Measurements from ENCODE around the gene TMEM52. TPM values are rescaled to one million over a fixed set of nuclear protein-coding genes. Genes with fewer than 3 reads are reported as not detected.
A peak's percentile ranks its signal among the peaks of the same experiment; 100 is the strongest.

Gene TMEM52
- total and polyA plus RNA-seq, 9 of the 15 experiments (the other 6 are each of a cell fraction or from before 2014, with no cell fraction given): 0.37 to 22.5 (median 6.8) TPM

DNA sequence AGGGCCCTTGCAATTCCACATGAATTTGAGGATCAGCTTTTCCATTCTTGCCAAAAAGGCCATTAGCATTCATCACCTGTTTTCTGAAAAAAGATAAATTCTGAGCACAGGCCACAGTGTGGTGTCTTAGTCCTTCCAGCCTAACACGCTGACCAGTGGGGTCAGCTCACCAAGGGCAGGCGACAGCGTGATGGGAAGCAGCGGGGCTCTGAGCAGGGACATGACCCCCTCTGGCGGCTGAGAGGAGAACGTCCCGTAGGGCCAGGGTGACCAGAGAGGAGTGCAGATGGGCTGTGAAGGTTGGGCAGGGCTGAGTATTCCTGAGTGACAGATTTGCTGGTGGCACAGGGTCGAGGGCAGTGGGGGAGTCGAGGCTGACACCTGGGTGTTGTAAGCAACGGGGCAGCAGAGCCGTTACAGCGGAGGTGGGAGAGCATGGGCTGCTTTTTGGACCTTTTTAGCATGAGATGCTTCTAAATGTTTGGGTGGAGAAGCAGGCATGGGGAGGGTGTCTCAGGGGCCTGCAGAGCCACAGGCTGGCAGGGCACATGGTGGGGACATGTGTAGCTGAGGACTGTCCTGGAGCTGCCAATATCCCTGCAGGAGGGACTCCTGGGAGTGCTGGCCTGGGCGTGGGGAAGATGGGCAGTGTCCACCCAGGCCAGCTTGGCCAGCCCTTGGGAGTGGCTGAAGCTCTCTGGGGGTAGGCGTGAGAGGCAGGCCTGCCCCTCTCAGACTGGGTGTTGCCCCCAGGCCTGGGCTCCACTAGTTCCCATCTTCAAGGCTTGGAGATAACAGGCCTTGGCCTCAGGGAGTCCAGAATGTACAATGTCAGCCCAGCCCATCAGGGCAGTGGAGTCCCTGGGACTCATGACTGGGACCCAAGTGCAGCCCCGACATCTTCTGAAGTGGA, 12.6 kb downstream of the TMEM52 start (continued):
- TF ChIP-seq CBX1 (IDR thresholded peaks at IDR 0.05; ENCODE audit: low read depth) (no peak), FIP1L1 (IDR thresholded peaks at IDR 0.05; ENCODE audit: low read depth, low read length, poor library complexity, severe bottlenecking) (peak; percentile 8), RFX5 (IDR thresholded peaks at IDR 0.05; ENCODE audit: low read depth, low read length) (no peak), ARHGAP35 (IDR thresholded peaks at IDR 0.05; ENCODE audit: partially characterized antibody) (no peak), BHLHE40 (IDR thresholded peaks at IDR 0.05; ENCODE audit: low read length) (peak; percentile 67), MNT (conservative IDR thresholded peaks at IDR 0.05) (peak in 1 of 2 experiments; percentile 73; a peak in 2 of 4 replicates), C11orf30 (IDR thresholded peaks at IDR 0.05; ENCODE audit: low read depth) (no peak), BCL6 (CRISPR knock-in tag; IDR thresholded peaks at IDR 0.05) (no peak), SRSF3 (IDR thresholded peaks at IDR 0.05; ENCODE audit: insufficient read depth, low read length) (no peak), TAF1 (IDR thresholded peaks at IDR 0.05; ENCODE audit: control insufficient read depth, extremely low read depth, insufficient read depth, low read length, severe bottlenecking) (no peak), SMARCA5 (IDR thresholded peaks at IDR 0.05) (peak; percentile 55; the same call in 1 of the 2 replicates), ZNF134 (CRISPR knock-in tag; conservative IDR thresholded peaks at IDR 0.05) (no peak), ZNF589 (CRISPR knock-in tag; IDR thresholded peaks at IDR 0.05; ENCODE audit: low read depth) (no peak), TAL1 (IDR thresholded peaks at IDR 0.05) (no peak)
- TF ChIP-seq, protein P1, sequence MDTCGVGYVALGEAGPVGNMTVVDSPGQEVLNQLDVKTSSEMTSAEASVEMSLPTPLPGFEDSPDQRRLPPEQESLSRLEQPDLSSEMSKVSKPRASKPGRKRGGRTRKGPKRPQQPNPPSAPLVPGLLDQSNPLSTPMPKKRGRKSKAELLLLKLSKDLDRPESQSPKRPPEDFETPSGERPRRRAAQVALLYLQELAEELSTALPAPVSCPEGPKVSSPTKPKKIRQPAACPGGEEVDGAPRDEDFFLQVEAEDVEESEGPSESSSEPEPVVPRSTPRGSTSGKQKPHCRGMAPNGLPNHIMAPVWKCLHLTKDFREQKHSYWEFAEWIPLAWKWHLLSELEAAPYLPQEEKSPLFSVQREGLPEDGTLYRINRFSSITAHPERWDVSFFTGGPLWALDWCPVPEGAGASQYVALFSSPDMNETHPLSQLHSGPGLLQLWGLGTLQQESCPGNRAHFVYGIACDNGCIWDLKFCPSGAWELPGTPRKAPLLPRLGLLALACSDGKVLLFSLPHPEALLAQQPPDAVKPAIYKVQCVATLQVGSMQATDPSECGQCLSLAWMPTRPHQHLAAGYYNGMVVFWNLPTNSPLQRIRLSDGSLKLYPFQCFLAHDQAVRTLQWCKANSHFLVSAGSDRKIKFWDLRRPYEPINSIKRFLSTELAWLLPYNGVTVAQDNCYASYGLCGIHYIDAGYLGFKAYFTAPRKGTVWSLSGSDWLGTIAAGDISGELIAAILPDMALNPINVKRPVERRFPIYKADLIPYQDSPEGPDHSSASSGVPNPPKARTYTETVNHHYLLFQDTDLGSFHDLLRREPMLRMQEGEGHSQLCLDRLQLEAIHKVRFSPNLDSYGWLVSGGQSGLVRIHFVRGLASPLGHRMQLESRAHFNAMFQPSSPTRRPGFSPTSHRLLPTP (IDR thresholded peaks at IDR 0.05; ENCODE audit: borderline replicate concordance, extremely low read depth, insufficient read length): no peak
- TF ChIP-seq, protein P2, sequence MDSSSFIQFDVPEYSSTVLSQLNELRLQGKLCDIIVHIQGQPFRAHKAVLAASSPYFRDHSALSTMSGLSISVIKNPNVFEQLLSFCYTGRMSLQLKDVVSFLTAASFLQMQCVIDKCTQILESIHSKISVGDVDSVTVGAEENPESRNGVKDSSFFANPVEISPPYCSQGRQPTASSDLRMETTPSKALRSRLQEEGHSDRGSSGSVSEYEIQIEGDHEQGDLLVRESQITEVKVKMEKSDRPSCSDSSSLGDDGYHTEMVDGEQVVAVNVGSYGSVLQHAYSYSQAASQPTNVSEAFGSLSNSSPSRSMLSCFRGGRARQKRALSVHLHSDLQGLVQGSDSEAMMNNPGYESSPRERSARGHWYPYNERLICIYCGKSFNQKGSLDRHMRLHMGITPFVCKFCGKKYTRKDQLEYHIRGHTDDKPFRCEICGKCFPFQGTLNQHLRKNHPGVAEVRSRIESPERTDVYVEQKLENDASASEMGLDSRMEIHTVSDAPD (CRISPR knock-in tag; IDR thresholded peaks at IDR 0.05): no peak
- TF ChIP-seq, protein P3, sequence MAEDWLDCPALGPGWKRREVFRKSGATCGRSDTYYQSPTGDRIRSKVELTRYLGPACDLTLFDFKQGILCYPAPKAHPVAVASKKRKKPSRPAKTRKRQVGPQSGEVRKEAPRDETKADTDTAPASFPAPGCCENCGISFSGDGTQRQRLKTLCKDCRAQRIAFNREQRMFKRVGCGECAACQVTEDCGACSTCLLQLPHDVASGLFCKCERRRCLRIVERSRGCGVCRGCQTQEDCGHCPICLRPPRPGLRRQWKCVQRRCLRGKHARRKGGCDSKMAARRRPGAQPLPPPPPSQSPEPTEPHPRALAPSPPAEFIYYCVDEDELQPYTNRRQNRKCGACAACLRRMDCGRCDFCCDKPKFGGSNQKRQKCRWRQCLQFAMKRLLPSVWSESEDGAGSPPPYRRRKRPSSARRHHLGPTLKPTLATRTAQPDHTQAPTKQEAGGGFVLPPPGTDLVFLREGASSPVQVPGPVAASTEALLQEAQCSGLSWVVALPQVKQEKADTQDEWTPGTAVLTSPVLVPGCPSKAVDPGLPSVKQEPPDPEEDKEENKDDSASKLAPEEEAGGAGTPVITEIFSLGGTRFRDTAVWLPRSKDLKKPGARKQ (CRISPR knock-in tag; IDR thresholded peaks at IDR 0.05): no peak

All from K562 (cell line).